CD4-positive, CD25-positive, alpha-beta regulatory T cell (primary cell): Measurements from ENCODE around the gene RANBP9. TPM values are rescaled to one million over a fixed set of nuclear protein-coding genes. Genes with fewer than 3 reads are reported as not detected.

Source experiments
- ATAC-seq, 2 donors: fragments of 150-1000 bp; cut with Tn5 transposase; one replicate each; pipeline ENCODE4 v1.10.0; 2021; ENCODE audit warnings: low read depth in 2 of 2, moderate number of reproducible peaks in 2 of 2, moderate library complexity in 1 of 2
- DNase-seq, 3 donors: peaks; one replicate each; pipeline versions ENCODE4 v3.0.0 to v3.0.0-alpha.2; 2012 to 2022; ENCODE audit warnings: mixed read lengths in 1 of 3
- H3K27ac ChIP-seq: one replicate; pipeline ENCODE4 v1.7.0; 2013; ENCODE audit warnings: mild to moderate bottlenecking, low read length; ENCODE audit not compliant: insufficient read depth, poor library complexity, severe bottlenecking
- H3K27me3 ChIP-seq: one replicate; pipeline ENCODE4 v1.7.0; 2013; ENCODE audit warnings: low read length; ENCODE audit not compliant: control insufficient read depth, insufficient read depth
- H3K36me3 ChIP-seq: one replicate; pipeline ENCODE4 v1.7.0; 2013; ENCODE audit warnings: mild to moderate bottlenecking, low read length, moderate library complexity; ENCODE audit not compliant: control insufficient read depth, insufficient read depth
- H3K4me1 ChIP-seq: 2 replicates; pipeline ENCODE4 v1.7.0; 2013; ENCODE audit warnings: mild to moderate bottlenecking, low read length; ENCODE audit not compliant: insufficient read depth, control insufficient read depth, poor library complexity, severe bottlenecking
- H3K4me3 ChIP-seq: one replicate; pipeline ENCODE4 v1.7.0; 2013; ENCODE audit warnings: low read depth, mild to moderate bottlenecking, low read length, moderate library complexity
- H3K9me3 ChIP-seq, 2 experiments: 1 replicate in 1 of 2; 2 replicates in 1 of 2; pipeline ENCODE4 v1.7.0; 2013; ENCODE audit warnings: low read length in 2 of 2, mild to moderate bottlenecking in 1 of 2, moderate library complexity in 1 of 2; ENCODE audit not compliant: control insufficient read depth in 2 of 2
- H3K27ac Mint-ChIP-seq, 3 donors: one replicate each; pipeline ENCODE4 v1.8.0; 2020 to 2022; ENCODE audit warnings: mild to moderate bottlenecking in 3 of 3, mixed read lengths in 3 of 3, moderate library complexity in 2 of 3
- H3K27me3 Mint-ChIP-seq: one replicate; pipeline ENCODE4 v1.8.0; 2022; ENCODE audit warnings: mild to moderate bottlenecking, mixed read lengths
- H3K36me3 Mint-ChIP-seq: one replicate; pipeline ENCODE4 v1.8.0; 2020; ENCODE audit warnings: mixed read lengths
- H3K4me1 Mint-ChIP-seq, 4 donors: one replicate each; pipeline ENCODE4 v1.8.0; 2020 to 2022; ENCODE audit warnings: mixed read lengths in 4 of 4, mild to moderate bottlenecking in 1 of 4
- H3K4me3 Mint-ChIP-seq, 4 donors: one replicate each; pipeline ENCODE4 v1.8.0; 2020 to 2022; ENCODE audit warnings: mild to moderate bottlenecking in 4 of 4, mixed read lengths in 4 of 4, moderate library complexity in 3 of 4
- H3K9me3 Mint-ChIP-seq, 7 donors: one replicate each; pipeline ENCODE4 v1.8.0; 2020 to 2022; ENCODE audit warnings: mixed read lengths in 7 of 7, mild to moderate bottlenecking in 3 of 7, moderate library complexity in 2 of 7
- polyA plus RNA-seq, 4 donors: library from polyadenylated mRNA; unstranded; fragments of 300-500 nt; fragmentation: Illumina TruSeq; gene quantifications; one replicate each; pipeline ENCODE4 v1.2.3, GENCODE V29; 2021
- total RNA-seq: library from RNA; stranded (reverse); gene quantifications from one replicate; pipeline ENCODE4 v1.2.3, GENCODE V29; 2022

Gene RANBP9
- total and polyA plus RNA-seq, 5 donors from 2014 or later: 5.6 to 85.5 (median 11.0) TPM

DNA sequence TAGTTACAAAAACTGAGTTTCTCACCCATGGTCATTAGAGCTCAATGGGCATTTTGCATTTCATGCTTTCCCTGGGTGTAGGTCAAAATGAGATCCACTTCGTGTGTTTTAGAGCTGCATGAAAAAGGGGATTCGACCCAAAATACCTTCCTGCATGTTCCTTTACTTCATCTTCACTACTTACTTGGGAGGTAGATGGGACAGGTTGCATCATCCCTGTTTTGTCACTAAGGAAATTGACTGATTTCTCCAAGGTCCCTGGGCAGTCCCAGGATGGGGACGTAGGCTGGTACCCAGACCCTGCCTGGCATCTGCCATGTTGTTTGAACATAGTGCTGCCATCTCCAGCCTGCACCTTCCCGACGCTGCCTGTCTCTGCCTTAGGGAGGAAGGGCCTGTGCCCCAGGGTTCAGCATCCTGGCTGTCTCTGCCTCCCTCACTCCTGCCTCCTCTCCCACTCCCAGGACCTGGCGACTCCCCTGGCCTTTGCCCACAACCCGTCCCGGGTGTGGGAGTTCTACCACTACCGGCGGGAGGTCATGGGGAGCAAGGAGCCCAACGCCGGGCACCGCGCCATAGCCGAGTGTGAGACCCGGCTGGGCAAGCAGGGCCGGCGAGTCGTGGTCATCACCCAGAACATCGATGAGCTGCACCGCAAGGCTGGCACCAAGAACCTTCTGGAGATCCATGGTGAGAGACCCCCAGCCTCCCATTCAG, 120.3 kb downstream of the RANBP9 start:
- no peak for DNase-seq
- Histone ChIP-seq H3K36me3 (peaks cover 31% of the 10 kb centered on the region), H3K4me3 (no peak overlapping the region), H3K4me1 (no peaks in the 10 kb centered on the region), H3K9me3 (no peaks in the 10 kb centered on the region), H3K27ac (no peak overlapping the region), H3K27me3 (no peaks in the 10 kb centered on the region)
- ATAC-seq: no peak
- peaks cover 0 to 14% (median 2%) of the 10 kb centered on the region in 4 donors for H3K4me1 Mint-ChIP-seq
- H3K27ac Mint-ChIP-seq: no peak overlapping the region
- no peaks in the 10 kb centered on the region for H3K27me3 Mint-ChIP-seq
- peaks cover 32% of the 10 kb centered on the region for H3K36me3 Mint-ChIP-seq
- no peaks in the 10 kb centered on the region for H3K9me3 Mint-ChIP-seq
- H3K4me3 Mint-ChIP-seq: no peak overlapping the region

DNA sequence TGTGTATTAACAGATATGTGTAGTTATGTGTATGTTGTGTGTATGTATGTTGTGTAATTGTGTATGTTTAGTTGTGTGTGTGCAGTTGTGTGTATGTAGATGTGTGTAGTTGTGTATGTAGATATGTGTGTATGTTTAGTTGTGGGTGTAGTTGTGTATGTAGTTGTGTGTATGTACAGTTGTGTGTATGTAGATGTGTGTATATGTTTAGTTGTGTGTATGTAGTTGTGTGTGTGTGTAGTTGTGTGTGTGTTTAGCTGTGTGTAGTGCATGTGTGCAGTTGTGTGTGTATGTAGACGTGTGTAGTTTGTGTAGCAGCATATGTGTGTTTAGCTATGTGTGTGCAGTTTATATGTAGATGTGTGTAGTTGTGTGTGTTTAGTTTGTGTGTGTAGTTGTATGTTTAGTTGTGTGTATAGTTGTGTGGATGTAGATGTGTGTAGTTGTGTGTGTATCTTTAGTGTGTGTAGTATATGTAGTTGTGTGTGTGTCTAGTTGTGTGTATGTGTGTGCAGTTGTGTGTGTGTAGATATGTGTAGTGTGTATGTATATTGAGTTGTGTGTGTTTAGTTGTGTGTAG, 121.0 kb downstream of the RANBP9 start:
- Mint-ChIP-seq H3K4me1 (peaks cover 0 to 13% (median 4%) of the 10 kb centered on the region in 4 donors), H3K36me3 (peaks cover 34% of the 10 kb centered on the region), H3K4me3 (no peak overlapping the region), H3K27ac (no peak overlapping the region), H3K9me3 (no peaks in the 10 kb centered on the region), H3K27me3 (no peaks in the 10 kb centered on the region)
- DNase-seq (no peak), ATAC-seq (no peak)
- no peaks in the 10 kb centered on the region for H3K9me3 ChIP-seq
- H3K4me3 ChIP-seq: no peak overlapping the region
- H3K27ac ChIP-seq: no peak overlapping the region
- H3K27me3 ChIP-seq: no peaks in the 10 kb centered on the region
- peaks cover 29% of the 10 kb centered on the region for H3K36me3 ChIP-seq
- H3K4me1 ChIP-seq: no peaks in the 10 kb centered on the region

DNA sequence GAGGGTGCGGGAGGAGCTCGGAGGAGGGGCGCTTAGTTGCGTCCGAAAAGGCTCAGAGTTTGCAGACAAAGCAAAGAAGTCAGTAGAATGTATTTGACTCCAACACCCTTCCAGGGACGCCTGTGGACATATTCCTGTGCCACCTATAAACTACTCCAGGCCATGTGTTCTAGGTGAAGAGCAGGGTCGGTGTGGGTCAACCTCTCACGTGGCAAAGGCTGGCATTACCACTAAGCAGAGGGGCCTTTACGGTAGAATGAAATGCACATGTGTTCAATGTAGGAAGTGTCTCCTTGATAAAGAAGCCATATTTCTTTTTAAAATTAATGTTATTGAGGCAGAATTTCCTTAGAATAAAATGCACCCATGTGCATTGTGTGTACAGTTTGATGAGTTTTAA, 121.8 kb downstream of the RANBP9 start:
- Mint-ChIP-seq H3K36me3 (peaks cover 35% of the 10 kb centered on the region), H3K27ac (no peak overlapping the region), H3K27me3 (no peaks in the 10 kb centered on the region), H3K9me3 (no peaks in the 10 kb centered on the region), H3K4me1 (peaks cover 0 to 9% (median 4%) of the 10 kb centered on the region in 4 donors), H3K4me3 (no peak overlapping the region)
- no peak overlapping the region for H3K4me3 ChIP-seq
- no peaks in the 10 kb centered on the region for H3K27me3 ChIP-seq
- H3K9me3 ChIP-seq: no peaks in the 10 kb centered on the region
- ATAC-seq (no peak), DNase-seq (no peak)
- H3K27ac ChIP-seq: no peak overlapping the region
- H3K36me3 ChIP-seq: peaks cover 26% of the 10 kb centered on the region
- no peaks in the 10 kb centered on the region for H3K4me1 ChIP-seq

DNA sequence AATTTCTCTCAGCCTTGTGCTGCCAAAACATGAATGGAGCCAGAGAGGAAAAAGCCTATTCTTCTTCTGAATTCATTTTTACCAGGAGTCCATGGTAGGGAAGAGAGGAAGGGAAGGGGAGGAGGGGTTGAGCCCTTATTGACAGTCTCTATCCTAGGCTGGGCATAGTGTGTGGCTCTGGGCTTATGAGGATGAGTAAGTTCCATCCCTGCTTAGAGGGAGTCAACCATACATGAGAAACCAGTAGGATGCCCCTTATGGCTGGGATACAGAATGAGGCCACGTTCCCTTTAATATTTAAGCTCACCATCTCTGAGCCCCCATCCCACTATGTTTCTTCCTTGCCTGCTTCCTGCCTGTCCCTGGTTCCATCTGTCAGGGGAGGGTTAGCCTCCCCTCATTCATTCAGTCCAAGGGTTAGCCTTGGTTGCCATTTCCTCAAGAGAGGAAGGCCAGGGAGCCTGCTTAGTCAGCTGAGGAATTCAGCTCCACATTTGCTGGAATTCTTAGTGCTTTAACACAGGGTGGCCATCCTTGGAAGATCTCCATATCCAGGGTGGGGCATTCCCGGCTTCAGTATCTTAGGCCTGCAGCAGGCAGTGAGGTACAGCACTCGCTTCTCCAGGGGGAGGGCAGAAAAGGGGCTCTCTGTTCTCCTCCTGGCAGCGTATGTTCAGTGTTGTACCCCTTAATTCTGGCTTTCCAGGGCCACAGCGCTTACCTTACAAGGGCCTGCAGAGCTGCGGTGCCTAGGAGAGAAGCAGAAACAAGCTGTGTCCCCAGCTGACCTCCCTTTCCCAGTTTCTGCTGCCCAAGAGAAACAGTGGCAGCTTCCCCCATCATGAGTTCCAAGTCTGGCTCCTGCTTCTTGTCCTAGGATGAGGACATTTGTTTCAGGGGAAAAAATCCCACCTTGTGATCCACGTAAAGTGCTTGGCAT, 124.8 kb downstream of the RANBP9 start:
- H3K4me3 Mint-ChIP-seq: no peak overlapping the region

DNA sequence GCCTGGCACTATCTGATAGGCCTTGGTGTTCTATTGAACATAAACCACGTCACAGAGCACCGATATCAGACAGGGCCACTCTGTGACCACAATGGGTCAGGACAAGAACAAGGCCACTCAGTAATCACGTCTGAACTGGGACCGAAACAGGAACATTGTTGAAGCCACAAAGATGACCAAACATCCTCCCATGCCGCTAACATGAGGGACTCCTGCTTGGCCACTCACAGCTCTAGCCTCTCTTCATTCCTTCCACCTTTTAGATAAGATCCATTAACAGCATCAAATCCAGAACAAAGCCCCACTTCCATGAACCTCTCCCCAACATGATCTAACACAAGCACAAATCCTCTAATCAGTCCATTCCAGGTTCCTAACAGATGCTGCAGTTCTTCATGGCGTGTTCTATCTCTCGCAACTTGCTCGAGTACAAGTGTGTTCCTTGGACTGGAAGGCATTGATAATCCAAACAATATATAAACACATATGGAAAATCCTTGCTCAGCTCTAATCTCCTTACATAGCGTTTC, 129.9 kb downstream of the RANBP9 start:
- H3K27me3 Mint-ChIP-seq: no peaks in the 10 kb centered on the region
- Histone ChIP-seq H3K27me3 (no peaks in the 10 kb centered on the region), H3K4me1 (no peaks in the 10 kb centered on the region), H3K36me3 (peaks cover 18% of the 10 kb centered on the region), H3K9me3 (no peaks in the 10 kb centered on the region), H3K4me3 (no peak overlapping the region), H3K27ac (no peak overlapping the region)
- H3K4me3 Mint-ChIP-seq: no peak overlapping the region
- no peak for DNase-seq
- no peak overlapping the region for H3K27ac Mint-ChIP-seq
- H3K4me1 Mint-ChIP-seq: peaks cover 0 to 12% (median 7%) of the 10 kb centered on the region in 4 donors
- H3K36me3 Mint-ChIP-seq: peaks cover 38% of the 10 kb centered on the region
- no peak for ATAC-seq
- H3K9me3 Mint-ChIP-seq: no peaks in the 10 kb centered on the region

More for the DNA sequence above, 124.8 kb downstream of the RANBP9 start:
- H3K4me1 ChIP-seq: no peaks in the 10 kb centered on the region
- H3K27me3 ChIP-seq: no peaks in the 10 kb centered on the region
- peaks cover 25% of the 10 kb centered on the region for H3K36me3 ChIP-seq
- no peak for DNase-seq
- Mint-ChIP-seq H3K27ac (no peak overlapping the region), H3K4me1 (peaks cover 0 to 5% (median 4%) of the 10 kb centered on the region in 4 donors), H3K9me3 (no peaks in the 10 kb centered on the region), H3K36me3 (peaks cover 42% of the 10 kb centered on the region), H3K27me3 (no peaks in the 10 kb centered on the region)
- H3K9me3 ChIP-seq: no peaks in the 10 kb centered on the region
- H3K27ac ChIP-seq: no peak overlapping the region
- no peak for ATAC-seq
- no peak overlapping the region for H3K4me3 ChIP-seq

DNA sequence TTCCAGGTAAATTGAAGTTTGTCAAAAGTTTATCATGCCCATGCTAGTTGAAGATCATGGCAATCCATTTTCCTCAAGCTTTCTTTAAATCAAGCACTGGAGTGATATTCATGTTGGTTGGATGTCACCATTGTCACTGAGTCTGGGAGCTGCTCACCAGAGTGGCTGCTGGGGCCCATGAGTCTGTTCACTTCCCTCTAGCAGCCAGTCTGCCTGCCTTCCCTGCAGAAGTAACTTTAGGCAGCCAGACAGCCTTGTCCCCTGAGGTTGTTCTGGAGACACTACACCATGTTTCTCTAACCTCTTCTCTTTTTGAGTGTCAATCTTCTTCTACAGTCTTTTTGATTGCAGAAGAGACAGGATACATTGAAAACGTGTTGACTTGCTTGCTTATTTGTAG, 131.7 kb downstream of the RANBP9 start:
- Mint-ChIP-seq H3K36me3 (peaks cover 24% of the 10 kb centered on the region), H3K27ac (no peak overlapping the region), H3K4me3 (no peak overlapping the region), H3K27me3 (peaks cover 2% of the 10 kb centered on the region), H3K9me3 (no peaks in the 10 kb centered on the region), H3K4me1 (peaks cover 12 to 22% (median 16%) of the 10 kb centered on the region in 4 donors)
- Histone ChIP-seq H3K9me3 (no peaks in the 10 kb centered on the region), H3K27me3 (no peaks in the 10 kb centered on the region), H3K36me3 (peaks cover 15% of the 10 kb centered on the region), H3K4me3 (no peak overlapping the region), H3K4me1 (no peaks in the 10 kb centered on the region), H3K27ac (no peak overlapping the region)
- DNase-seq (no peak), ATAC-seq (no peak)

DNA sequence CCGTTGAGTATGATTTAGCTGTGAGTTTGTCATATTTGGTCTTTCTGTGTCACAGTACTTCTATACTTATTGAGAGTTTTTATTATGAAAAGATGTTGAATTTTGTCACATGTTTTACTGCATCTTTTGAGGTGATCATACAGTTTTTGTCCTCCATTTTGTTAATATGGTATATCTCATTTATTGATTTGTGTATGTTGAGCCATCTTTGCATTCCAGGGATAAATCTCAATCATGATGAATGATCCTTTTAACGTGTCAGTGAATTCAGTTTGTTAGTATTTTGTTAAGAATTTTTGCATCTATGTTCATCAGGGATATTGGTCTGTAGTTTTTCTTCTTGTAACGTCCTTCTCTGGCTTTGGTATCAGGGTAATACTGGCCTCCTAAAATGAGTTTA, 133.7 kb downstream of the RANBP9 start:
- ATAC-seq (no peak), DNase-seq (no peak)
- Mint-ChIP-seq H3K4me3 (peak overlapping the region in 1 of 4 donors; percentile 7), H3K27me3 (peaks cover 12% of the 10 kb centered on the region), H3K9me3 (no peaks in the 10 kb centered on the region), H3K27ac (no peak overlapping the region), H3K36me3 (peaks cover 13% of the 10 kb centered on the region), H3K4me1 (peaks cover 13 to 32% (median 21%) of the 10 kb centered on the region in 4 donors)
- H3K27me3 ChIP-seq: no peaks in the 10 kb centered on the region
- no peaks in the 10 kb centered on the region for H3K9me3 ChIP-seq
- H3K4me3 ChIP-seq: no peak overlapping the region
- H3K27ac ChIP-seq: no peak overlapping the region
- peaks cover 15% of the 10 kb centered on the region for H3K36me3 ChIP-seq
- peaks cover 5% of the 10 kb centered on the region for H3K4me1 ChIP-seq
